ENCODE data around the gene PRDX5. TPM values are rescaled to one million over a fixed set of nuclear protein-coding genes. Genes with fewer than 3 reads are reported as not detected.

The PRDX5 gene
- total RNA-seq (2014; rRNA removed; shearing (Covaris generic)) (202 and 212 TPM in 2 replicates), polyA plus RNA-seq (2016; fragmentation: Nextera tagmentation; extraction: Ambion mirVana) (300 and 312 TPM in 2 replicates)
- long read RNA-seq, transcript PRDX5-203 (5 exons, 596 nt), result minor isoform, 6 of 344 reads
- long read RNA-seq, transcript PRDX5-201 (6 exons, 893 nt), result major isoform, 303 of 344 reads
- long read RNA-seq, transcript PRDX5-202 (4 exons, 463 nt), result minor isoform, 13 of 344 reads
- long read RNA-seq, partial matches to known transcripts, result 0 of 344 reads
- long read RNA-seq, other reads (novel, unspliced or antisense), result 22 of 344 reads

GRCh38 chr11:64317961-64318765 is at the start of gene PRDX5:
TSS of gene PRDX5 (plus strand) at chr11:64318121. CDS start at chr11:64318216, 95 bp downstream.
- no peak for TF ChIP-seq JUNB (IDR thresholded peaks at IDR 0.05; ENCODE audit: unreplicated experiment)
- peak; percentile 79 for TF ChIP-seq POLR2AphosphoS5 (IDR thresholded peaks at IDR 0.05; ENCODE audit: low read depth)
- peak; percentile 18 to 74; a peak in 3 of 4 replicates for TF ChIP-seq CTCF (conservative IDR thresholded peaks at IDR 0.05; ENCODE audit: low read depth in 2 of 2)
- TF ChIP-seq ETS1 (IDR thresholded peaks at IDR 0.05), result 0 out of 2 replicates have a peak, but pooled peaks have one; percentile 6
- peaks cover 12% of the 10 kb centered on the region for H3K4me1 ChIP-seq (ENCODE audit: insufficient read depth)
- peak within 1 kb of the TSS; percentile 82 for H3K4me3 ChIP-seq
- H3K27ac ChIP-seq (ENCODE audit: low read depth), result peak within 1 kb of the TSS; percentile 93
- peaks cover 3% of the 10 kb centered on the region; the same call in 1 of the 2 replicates for H3K36me3 ChIP-seq (ENCODE audit: insufficient read depth)
- Mint-ChIP-seq H3K36me3 (ENCODE audit: low read depth) (peaks cover 50% of the 10 kb centered on the region), H3K27ac (peak within 1 kb of the TSS; percentile 100), H3K4me3 (peak within 1 kb of the TSS; percentile 98), H3K4me1 (peaks cover 19% of the 10 kb centered on the region), H3K27me3 (ENCODE audit: insufficient read depth, low read depth, poor library complexity) (peaks cover 24% of the 10 kb centered on the region), H3K9me3 (no peaks in the 10 kb centered on the region; the same call in 1 of the 3 replicates)
- H4K20me1 ChIP-seq (replicated peaks; ENCODE audit: insufficient read depth), result no peaks in the 10 kb centered on the region; the same call in 1 of the 2 replicates
- ATAC-seq (peak; percentile 71), DNase-seq (ENCODE audit: low spot score) (peak; percentile 97)
- no peaks in the 10 kb centered on the region for H3K27me3 ChIP-seq (ENCODE audit: insufficient read depth)
- H3K4me2 ChIP-seq, result peak within 1 kb of the TSS; percentile 74
- peaks cover 16% of the 10 kb centered on the region for H3K79me2 ChIP-seq (replicated peaks; ENCODE audit: insufficient read depth)
- H3K9me2 ChIP-seq (ENCODE audit: insufficient read depth), result no peaks in the 10 kb centered on the region
- H3F3A ChIP-seq (replicated peaks; ENCODE audit: low read depth), result peaks cover 17% of the 10 kb centered on the region; the same call in 1 of the 2 replicates
- peak within 1 kb of the TSS; percentile 87 for H2AFZ ChIP-seq

GRCh38 chr11:64268893-64269539 is 48.9 kb upstream of the PRDX5 start:
- no peaks in the 10 kb centered on the region for H3K27me3 ChIP-seq (ENCODE audit: insufficient read depth)

More at GRCh38 chr11:64268893-64269539, 48.9 kb upstream of the PRDX5 start:
- Histone ChIP-seq H3K9me2 (ENCODE audit: insufficient read depth) (no peaks in the 10 kb centered on the region), H3K27ac (ENCODE audit: low read depth) (peak overlapping the region; percentile 81), H3F3A (replicated peaks; ENCODE audit: low read depth) (peaks cover 31% of the 10 kb centered on the region), H2AFZ (no peak overlapping the region), H4K20me1 (replicated peaks; ENCODE audit: insufficient read depth) (no peaks in the 10 kb centered on the region), H3K4me3 (peak overlapping the region; percentile 73), H3K4me1 (ENCODE audit: insufficient read depth) (peaks cover 11% of the 10 kb centered on the region; the same call in 1 of the 2 replicates), H3K4me2 (peak overlapping the region; percentile 94), H3K79me2 (replicated peaks; ENCODE audit: insufficient read depth) (no peaks in the 10 kb centered on the region), H3K36me3 (ENCODE audit: insufficient read depth) (no peaks in the 10 kb centered on the region)
- H3K9me3 Mint-ChIP-seq, result peaks cover 3% of the 10 kb centered on the region; the same call in 2 of the 3 replicates
- ATAC-seq, result peak; percentile 13
- peaks cover 31% of the 10 kb centered on the region for H3K36me3 Mint-ChIP-seq (ENCODE audit: low read depth)
- H3K4me3 Mint-ChIP-seq, result peak overlapping the region; percentile 94
- peak overlapping the region; percentile 73 for H3K27ac Mint-ChIP-seq
- DNase-seq (ENCODE audit: low spot score), result peak; percentile 53
- TF ChIP-seq EZH2phosphoT487 (IDR thresholded peaks at IDR 0.05; ENCODE audit: unreplicated experiment), result no peak
- 0 out of 4 replicates have a peak, but pooled peaks of 1 of the 2 experiments have one; percentile 6 for TF ChIP-seq CTCF (conservative IDR thresholded peaks at IDR 0.05; ENCODE audit: low read depth in 2 of 2)
- H3K4me1 Mint-ChIP-seq, result peaks cover 23% of the 10 kb centered on the region
- peaks cover 23% of the 10 kb centered on the region for H3K27me3 Mint-ChIP-seq (ENCODE audit: insufficient read depth, low read depth, poor library complexity)
